ENCODE data around the gene TPM1.

Gene TPM1

DNA sequence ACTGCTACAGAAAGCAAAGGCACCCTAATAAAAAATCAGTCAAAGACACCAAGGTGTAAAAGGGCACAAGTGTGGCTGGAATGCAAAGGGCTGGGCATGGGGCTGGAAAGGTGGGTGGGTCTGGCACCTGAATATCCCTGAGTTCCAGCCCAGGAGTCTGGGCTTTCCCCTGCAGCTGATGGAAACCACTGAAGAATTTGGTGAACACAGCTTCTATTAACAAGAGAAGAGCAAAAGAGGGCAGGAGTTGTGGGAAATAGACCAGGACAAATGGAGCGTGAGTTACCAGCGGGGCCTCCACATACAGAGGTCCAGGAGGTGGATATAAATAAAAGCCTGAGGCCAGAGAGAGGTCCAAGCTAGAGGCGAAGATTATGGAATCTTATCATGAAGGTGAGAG, 45.1 kb upstream of the TPM1 start:
- Histone ChIP-seq H3K27ac (ENCODE audit: poor library complexity, severe bottlenecking) (no peak overlapping the region), H3K4me3 (ENCODE audit: severe bottlenecking) (no peak overlapping the region), H3K9me3 (ENCODE audit: severe bottlenecking) (no peaks in the 10 kb centered on the region), H3K4me1 (ENCODE audit: insufficient read depth, poor library complexity, severe bottlenecking) (peaks cover 8% of the 10 kb centered on the region), H3K27me3 (ENCODE audit: insufficient read depth, poor library complexity, severe bottlenecking) (no peaks in the 10 kb centered on the region), H3K36me3 (ENCODE audit: low read depth) (no peaks in the 10 kb centered on the region)
- TF ChIP-seq, protein P1, sequence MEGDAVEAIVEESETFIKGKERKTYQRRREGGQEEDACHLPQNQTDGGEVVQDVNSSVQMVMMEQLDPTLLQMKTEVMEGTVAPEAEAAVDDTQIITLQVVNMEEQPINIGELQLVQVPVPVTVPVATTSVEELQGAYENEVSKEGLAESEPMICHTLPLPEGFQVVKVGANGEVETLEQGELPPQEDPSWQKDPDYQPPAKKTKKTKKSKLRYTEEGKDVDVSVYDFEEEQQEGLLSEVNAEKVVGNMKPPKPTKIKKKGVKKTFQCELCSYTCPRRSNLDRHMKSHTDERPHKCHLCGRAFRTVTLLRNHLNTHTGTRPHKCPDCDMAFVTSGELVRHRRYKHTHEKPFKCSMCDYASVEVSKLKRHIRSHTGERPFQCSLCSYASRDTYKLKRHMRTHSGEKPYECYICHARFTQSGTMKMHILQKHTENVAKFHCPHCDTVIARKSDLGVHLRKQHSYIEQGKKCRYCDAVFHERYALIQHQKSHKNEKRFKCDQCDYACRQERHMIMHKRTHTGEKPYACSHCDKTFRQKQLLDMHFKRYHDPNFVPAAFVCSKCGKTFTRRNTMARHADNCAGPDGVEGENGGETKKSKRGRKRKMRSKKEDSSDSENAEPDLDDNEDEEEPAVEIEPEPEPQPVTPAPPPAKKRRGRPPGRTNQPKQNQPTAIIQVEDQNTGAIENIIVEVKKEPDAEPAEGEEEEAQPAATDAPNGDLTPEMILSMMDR (IDR thresholded peaks at IDR 0.05; ENCODE audit: poor library complexity, severe bottlenecking): no peak
- no peak for DNase-seq (ENCODE audit: low spot score)
- ATAC-seq (ENCODE audit: low read depth): no peak

DNA sequence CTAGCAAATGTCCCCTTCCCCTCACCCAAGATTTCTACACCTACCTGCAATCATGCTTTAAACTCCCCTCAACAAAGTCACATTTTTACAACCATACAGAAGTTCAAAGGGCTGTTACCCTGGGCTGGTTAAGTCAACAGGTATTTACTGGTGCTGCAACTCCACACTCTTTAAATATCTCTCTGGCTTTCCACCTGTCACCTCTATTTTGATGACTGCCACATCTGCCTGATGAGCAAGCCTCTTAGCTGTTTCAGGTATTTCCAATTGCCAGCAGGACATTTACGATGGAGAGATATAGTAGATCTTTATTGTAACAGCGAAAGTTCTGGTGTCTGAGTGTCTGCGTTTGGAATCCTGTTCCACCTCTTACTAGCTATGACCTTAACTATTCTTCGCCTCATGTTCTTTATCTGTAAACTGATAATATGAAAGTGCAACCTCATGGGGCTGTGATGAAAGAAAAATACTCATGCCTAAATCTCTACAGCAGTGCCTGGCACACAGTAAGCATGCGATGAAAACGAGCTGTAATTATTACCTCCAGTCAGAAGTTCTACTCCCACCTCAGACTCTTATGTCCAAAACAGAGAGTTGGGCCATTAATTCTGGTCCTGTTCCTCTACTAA, 44.2 kb upstream of the TPM1 start:
- TF ChIP-seq, protein P1 (IDR thresholded peaks at IDR 0.05; ENCODE audit: poor library complexity, severe bottlenecking): no peak
- H3K9me3 ChIP-seq (ENCODE audit: severe bottlenecking): no peaks in the 10 kb centered on the region
- DNase-seq (ENCODE audit: low spot score): no peak

DNA sequence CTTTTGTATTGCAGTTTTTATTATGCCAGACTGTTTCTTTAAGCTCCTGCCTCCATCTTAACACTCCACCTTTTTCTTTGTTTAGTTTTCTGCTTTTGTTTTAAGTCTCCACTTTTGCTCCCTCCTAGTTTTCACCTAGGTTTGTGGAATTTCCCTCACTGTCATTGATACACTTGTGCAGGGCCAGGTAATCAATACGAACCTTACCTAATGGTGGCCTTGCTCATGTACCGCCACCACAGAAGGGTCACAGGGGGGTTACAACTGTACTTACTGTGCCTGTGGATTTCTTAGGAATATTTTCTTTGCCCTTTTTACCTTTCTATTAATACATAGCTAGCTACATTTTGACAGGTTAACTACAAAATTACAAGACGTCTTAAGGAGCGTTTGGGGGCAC, 43.4 kb upstream of the TPM1 start:
- no peak for ATAC-seq (ENCODE audit: low read depth)
- no peak overlapping the region for H3K4me3 ChIP-seq (ENCODE audit: severe bottlenecking)
- TF ChIP-seq, protein P1 (IDR thresholded peaks at IDR 0.05; ENCODE audit: poor library complexity, severe bottlenecking): no peak
- H3K4me1 ChIP-seq (ENCODE audit: insufficient read depth, poor library complexity, severe bottlenecking): peaks cover 20% of the 10 kb centered on the region
- H3K36me3 ChIP-seq (ENCODE audit: low read depth): no peaks in the 10 kb centered on the region
- no peaks in the 10 kb centered on the region for H3K27me3 ChIP-seq (ENCODE audit: insufficient read depth, poor library complexity, severe bottlenecking)
- DNase-seq (ENCODE audit: low spot score): no peak
- no peaks in the 10 kb centered on the region for H3K9me3 ChIP-seq (ENCODE audit: severe bottlenecking)
- no peak overlapping the region for H3K27ac ChIP-seq (ENCODE audit: poor library complexity, severe bottlenecking)

More for the DNA sequence above, 44.2 kb upstream of the TPM1 start:
- no peaks in the 10 kb centered on the region for H3K36me3 ChIP-seq (ENCODE audit: low read depth)
- peaks cover 14% of the 10 kb centered on the region for H3K4me1 ChIP-seq (ENCODE audit: insufficient read depth, poor library complexity, severe bottlenecking)
- no peak for ATAC-seq (ENCODE audit: low read depth)
- no peak overlapping the region for H3K27ac ChIP-seq (ENCODE audit: poor library complexity, severe bottlenecking)
- H3K4me3 ChIP-seq (ENCODE audit: severe bottlenecking): no peak overlapping the region
- H3K27me3 ChIP-seq (ENCODE audit: insufficient read depth, poor library complexity, severe bottlenecking): no peaks in the 10 kb centered on the region

DNA sequence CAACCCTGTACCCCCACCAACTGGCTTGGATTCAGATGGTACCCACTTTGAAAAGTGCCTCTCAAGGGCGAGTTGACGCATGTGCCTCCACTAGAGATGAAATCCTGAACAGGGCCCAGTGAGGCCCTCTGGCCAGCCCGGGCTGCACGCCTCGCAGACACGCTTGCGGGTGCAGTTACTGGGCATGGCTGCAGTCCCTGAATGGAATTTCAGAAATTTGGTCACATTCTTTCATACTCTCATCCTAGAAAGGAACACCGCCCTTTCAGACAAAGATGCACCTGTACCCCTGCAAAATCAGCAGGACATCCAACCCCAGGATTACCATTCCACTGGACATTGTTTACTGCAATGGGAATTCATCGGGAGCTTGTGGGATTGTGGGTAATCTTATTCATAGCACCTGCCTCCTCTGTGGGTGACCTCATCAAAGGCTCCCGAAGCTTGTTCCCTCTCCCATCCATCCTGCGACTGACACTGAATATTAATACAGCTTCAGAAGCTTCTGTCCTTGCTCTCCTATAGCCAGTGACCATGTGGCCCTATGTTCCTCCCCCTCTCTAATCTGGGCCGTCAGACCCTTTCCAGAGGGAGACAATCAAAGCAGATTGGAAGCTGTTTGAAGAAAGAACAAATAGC, 42.5 kb upstream of the TPM1 start:
- Histone ChIP-seq H3K27me3 (ENCODE audit: insufficient read depth, poor library complexity, severe bottlenecking) (no peaks in the 10 kb centered on the region), H3K9me3 (ENCODE audit: severe bottlenecking) (no peaks in the 10 kb centered on the region), H3K4me3 (ENCODE audit: severe bottlenecking) (no peak overlapping the region), H3K36me3 (ENCODE audit: low read depth) (no peaks in the 10 kb centered on the region), H3K4me1 (ENCODE audit: insufficient read depth, poor library complexity, severe bottlenecking) (peaks cover 21% of the 10 kb centered on the region), H3K27ac (ENCODE audit: poor library complexity, severe bottlenecking) (no peak overlapping the region)
- DNase-seq (ENCODE audit: low spot score) (no peak), ATAC-seq (ENCODE audit: low read depth) (no peak)
- TF ChIP-seq, protein P1 (IDR thresholded peaks at IDR 0.05; ENCODE audit: poor library complexity, severe bottlenecking): no peak

DNA sequence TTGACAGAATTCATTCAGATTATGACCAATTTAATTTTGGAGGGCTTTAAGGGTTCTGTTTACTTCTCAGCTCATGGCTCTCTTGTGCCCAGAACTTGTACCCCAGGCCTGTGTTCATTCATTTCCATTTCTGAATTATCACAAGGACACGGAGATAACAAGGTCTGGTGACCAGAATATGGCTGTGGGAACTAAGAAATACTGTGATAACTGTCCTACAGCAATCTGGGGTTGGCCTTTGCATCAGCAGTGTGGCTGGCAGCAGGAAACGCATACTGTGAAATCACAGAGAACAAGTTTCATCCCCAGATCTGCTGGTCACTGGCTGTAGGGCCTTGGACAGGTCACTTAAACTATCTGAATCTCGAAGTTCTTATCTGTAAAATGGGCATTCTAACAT, 41.8 kb upstream of the TPM1 start:
- no peak for ATAC-seq (ENCODE audit: low read depth)
- Histone ChIP-seq H3K4me1 (ENCODE audit: insufficient read depth, poor library complexity, severe bottlenecking) (peaks cover 15% of the 10 kb centered on the region), H3K9me3 (ENCODE audit: severe bottlenecking) (no peaks in the 10 kb centered on the region), H3K27me3 (ENCODE audit: insufficient read depth, poor library complexity, severe bottlenecking) (no peaks in the 10 kb centered on the region), H3K4me3 (ENCODE audit: severe bottlenecking) (no peak overlapping the region), H3K27ac (ENCODE audit: poor library complexity, severe bottlenecking) (no peak overlapping the region), H3K36me3 (ENCODE audit: low read depth) (no peaks in the 10 kb centered on the region)
- no peak for DNase-seq (ENCODE audit: low spot score)
- TF ChIP-seq, protein P1 (IDR thresholded peaks at IDR 0.05; ENCODE audit: poor library complexity, severe bottlenecking): no peak

All from RWPE2 (cell line).